Measurements from ENCODE around the gene MCC.

MCC gene

DNA sequence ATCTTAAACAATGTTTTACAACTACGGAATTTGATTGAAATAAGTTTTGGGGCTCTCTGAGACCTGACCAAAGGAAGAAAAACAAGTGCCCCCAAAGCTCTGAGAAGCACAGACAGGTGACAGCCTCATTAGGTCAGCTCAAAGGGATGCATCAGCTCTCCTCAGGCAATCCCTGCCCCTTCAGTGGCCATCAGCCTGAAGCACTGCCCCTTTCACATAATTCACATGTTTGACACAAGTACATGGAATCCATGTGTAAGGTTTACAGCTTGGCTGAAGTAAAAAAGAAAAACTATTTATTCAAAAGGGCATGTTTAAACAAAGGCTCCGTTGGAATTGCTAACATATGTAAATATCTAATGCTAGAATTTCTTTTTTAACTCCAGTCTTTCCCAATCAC, 109.7 kb downstream of the MCC start:
- no peak for TF ChIP-seq CTCF (IDR thresholded peaks at IDR 0.05; ENCODE audit: low read length, missing control alignments)
- no peak for DNase-seq (ENCODE audit: low read depth)
- no peak overlapping the region for H3K4me3 ChIP-seq (replicated peaks; ENCODE audit: low read depth, low read length)

GRCh38 chr5:113378081-113378480, 110.2 kb downstream of the MCC start:
- no peak overlapping the region for H3K4me3 ChIP-seq (replicated peaks; ENCODE audit: low read depth, low read length)
- no peak for TF ChIP-seq CTCF (IDR thresholded peaks at IDR 0.05; ENCODE audit: low read length, missing control alignments)
- DNase-seq (ENCODE audit: low read depth), result no peak

DNA sequence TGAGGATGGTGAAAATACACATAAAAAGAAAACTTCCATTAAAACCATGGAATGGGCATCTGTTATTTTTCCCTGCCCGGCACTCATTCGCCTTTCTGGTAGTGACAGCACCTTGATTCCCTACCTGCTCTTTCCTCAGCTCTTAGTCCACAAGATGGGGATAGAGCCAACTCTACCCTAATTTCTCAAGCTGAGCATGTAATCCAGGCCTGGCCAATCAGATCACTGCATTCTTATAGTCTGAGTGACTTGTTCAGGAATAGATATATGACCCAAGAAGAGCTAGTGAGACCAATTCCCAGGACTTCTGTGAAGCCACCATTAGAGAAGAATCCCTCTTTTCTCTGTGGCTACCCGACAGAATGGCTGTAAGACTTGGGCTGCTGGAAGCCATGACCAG, 111.6 kb downstream of the MCC start:
- TF ChIP-seq CTCF (IDR thresholded peaks at IDR 0.05; ENCODE audit: low read length, missing control alignments), result no peak
- no peak overlapping the region for H3K4me3 ChIP-seq (replicated peaks; ENCODE audit: low read depth, low read length)
- no peak for DNase-seq (ENCODE audit: low read depth)

DNA sequence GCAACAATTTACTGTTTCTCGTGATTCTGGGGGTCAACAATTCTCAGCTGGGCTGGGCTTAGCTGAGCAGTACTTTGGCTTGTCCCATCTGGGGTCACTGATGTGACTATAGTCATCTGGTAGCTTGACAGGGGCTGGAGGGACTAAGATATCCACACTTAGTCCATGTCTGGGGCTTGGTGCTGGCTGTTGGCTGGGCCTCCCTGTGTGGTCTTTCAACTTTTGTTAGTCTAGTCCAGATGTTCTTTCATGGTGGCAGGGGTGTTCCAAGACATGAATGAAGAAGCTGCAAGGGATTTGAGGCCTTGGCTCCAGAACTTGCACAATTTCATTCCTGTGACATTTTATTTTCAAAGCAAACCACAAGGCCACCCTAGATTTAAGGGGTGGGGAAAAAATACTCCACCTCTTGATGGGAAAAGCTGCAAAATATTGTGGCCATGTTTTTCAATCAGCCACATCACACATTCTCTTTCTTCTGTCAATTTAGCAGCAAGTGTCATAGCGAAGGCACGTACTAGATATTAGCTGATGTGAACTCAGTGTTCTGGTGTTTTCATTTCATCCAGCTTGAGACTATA, 112.7 kb downstream of the MCC start:
- no peak for TF ChIP-seq CTCF (IDR thresholded peaks at IDR 0.05; ENCODE audit: low read length, missing control alignments)
- no peak for DNase-seq (ENCODE audit: low read depth)
- no peak overlapping the region for H3K4me3 ChIP-seq (replicated peaks; ENCODE audit: low read depth, low read length)

GRCh38 chr5:113373426-113373825, 114.8 kb downstream of the MCC start:
- TF ChIP-seq CTCF (IDR thresholded peaks at IDR 0.05; ENCODE audit: low read length, missing control alignments), result no peak
- DNase-seq (ENCODE audit: low read depth), result no peak
- H3K4me3 ChIP-seq (replicated peaks; ENCODE audit: low read depth, low read length), result no peak overlapping the region

DNA sequence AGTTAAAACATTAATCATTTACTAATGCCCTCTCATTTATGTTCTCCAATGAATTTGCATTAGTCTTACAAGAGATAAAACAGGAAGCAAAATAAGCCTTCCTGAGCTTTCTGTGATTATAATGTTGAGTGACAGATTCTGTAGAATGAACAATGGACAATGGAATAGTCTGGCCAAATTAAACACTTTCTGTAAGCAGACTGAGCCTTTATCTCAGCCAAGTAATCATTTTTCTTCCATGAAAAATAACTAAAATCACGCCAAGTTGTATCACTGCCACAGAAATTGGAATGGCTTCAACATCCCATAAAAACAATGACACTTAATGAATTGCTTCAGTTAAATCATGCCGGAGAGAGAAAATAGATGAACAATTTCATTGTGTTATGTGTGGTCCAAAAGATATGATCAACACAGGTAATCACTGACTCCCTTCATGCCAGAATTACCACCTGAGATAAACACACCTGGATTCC, 116.5 kb downstream of the MCC start:
- TF ChIP-seq CTCF (IDR thresholded peaks at IDR 0.05; ENCODE audit: low read length, missing control alignments), result no peak
- H3K4me3 ChIP-seq (replicated peaks; ENCODE audit: low read depth, low read length), result no peak overlapping the region
- DNase-seq (ENCODE audit: low read depth), result peak; percentile 64

- TF ChIP-seq CTCF (IDR thresholded peaks at IDR 0.05; ENCODE audit: low read length, missing control alignments), result no peak
- no peak overlapping the region for H3K4me3 ChIP-seq (replicated peaks; ENCODE audit: low read depth, low read length)
- no peak for DNase-seq (ENCODE audit: low read depth)
Observed at GRCh38 chr5:113367586-113367985, 120.7 kb downstream of the MCC start.
